Activated T-cell treated with anti-CD3 and anti-CD28 coated beads for 4 hours (primary cell): Measurements from ENCODE around the gene TSPAN18.

Experiments used
- DNase-seq: peaks from one replicate; pipeline ENCODE4 v3.0.0-alpha.2; 2020

TSPAN18 gene

DNA sequence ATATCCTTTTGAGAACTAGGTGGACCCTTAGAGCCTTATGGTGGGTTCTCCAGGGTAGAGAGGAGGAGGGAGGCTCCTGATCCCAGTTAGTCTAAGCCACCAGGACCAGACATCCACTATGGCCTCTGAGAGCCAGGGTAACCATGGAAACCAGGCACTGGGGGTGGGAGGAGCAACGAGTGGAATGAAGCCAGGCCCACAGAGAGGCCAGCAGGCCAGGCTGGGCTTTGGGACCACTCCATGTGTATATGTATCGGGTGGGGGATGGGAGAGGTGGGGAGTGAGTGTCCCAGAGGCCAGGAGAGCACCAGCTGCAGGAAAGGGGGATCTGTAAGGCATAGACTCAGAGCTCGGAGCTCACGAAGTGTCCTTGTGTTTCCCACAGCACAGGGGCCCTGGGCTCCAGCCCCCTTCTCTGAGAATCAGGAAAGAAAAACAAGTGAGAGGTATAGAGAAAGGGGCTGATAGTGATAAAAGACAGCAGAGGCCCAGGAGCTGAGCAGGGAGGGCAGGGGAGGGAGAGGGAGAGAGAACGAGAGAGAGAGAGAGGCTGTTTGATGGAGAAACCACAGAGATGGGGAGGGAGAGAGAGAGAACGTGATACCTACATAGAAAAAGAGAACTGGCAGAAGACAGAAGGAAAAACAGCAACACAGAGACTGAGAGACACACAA is 15.5 kb upstream of the TSPAN18 start:
- DNase-seq, result no peak

DNA sequence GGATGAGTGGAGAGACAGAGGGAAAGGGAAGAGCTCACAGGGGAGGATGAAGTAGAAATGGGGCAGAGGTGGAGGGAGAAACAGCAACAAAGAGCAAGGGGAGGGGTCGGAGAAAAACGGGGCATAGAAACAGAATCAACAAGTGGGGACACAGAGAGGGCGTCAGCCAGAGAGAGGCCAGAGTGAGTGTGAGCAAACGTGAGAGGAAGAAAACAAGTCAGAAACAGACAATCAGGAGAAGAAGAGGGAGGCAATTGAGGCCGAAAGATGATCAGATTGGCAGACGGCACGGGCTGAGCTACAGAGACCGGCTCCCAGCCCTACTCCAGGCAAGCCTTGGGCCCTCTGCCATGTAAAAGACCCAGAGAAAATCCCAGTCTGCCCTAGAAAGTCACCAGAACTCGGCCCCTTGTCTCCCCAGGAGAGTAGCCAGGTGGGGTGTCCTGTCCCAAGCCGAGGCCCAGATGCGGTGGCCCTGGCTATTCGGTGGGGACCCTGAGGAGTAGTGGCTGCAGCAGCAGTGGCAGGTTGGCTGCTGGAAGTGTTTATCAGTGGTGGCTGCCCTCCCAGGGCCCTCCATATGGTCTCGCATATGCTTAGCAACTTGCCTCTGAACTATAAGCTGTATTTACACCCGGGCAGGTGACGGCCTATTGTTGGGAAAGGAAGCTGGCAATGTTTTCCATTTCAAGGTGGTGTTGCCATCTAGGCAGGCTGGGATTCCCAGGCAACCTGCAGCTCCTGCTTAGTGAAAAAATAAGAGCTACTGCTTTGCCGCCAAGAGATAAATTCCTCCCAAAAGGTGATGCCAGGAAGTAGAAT is 14.8 kb upstream of the TSPAN18 start:
- no peak for DNase-seq

DNA sequence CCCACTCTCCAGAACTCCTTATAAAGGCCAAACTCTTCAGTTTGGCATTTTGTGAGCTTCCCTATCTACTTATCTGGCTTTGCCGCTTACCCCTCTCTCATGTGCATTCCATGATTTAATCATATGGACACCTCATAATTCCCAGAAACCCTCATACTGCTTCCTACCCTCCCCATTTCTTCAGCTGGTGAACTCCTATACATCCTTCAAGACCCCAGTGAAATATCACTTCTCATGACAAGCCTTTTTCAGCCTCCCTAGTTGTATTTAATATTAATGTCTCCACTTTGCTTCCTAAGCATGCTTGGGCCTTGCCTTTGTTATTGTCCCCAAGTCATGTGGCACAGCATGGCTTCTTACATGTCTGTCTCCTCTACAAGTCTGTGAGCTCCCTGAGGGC is 13.7 kb upstream of the TSPAN18 start:
- DNase-seq, result no peak

DNA sequence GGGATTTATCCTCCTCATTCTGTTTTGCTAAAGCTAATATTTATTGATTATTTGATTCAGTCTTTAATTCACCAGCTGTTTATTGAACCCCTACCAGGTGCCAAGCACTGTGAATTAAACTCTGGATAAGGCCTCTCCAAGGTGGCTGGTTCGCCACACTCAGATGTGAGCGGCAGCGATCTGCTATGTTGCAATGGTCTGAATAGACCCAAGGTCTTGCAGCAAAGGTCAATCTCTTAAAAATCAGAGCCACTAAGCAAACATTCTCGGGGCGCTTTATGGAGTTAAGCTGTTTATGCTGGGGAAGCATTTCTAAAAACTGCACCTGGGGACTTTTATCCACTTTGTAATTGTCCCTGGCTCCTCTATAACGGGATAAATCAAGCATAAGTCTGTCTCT is 10.5 kb upstream of the TSPAN18 start:
- DNase-seq, result no peak

DNA sequence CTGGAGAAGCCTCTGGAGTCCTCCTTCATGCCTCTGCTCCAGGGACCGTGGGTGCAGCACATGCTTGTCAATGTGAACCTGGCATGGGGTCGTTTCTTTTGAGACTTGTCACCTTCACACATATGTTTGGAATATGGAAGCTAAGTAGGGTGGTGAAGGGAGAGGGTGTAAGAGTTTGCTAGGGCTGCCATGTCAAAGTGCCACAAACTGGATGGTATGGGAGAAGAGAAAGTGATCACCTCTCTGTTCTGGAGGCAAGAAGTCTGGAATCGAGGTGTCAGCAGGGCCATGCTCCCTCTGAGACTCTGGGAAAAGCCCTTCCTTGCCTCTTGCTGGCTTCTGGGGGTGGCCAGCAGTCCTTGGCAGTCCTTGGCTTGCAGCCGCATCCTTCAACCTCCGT is 8.7 kb upstream of the TSPAN18 start:
- no peak for DNase-seq

DNA sequence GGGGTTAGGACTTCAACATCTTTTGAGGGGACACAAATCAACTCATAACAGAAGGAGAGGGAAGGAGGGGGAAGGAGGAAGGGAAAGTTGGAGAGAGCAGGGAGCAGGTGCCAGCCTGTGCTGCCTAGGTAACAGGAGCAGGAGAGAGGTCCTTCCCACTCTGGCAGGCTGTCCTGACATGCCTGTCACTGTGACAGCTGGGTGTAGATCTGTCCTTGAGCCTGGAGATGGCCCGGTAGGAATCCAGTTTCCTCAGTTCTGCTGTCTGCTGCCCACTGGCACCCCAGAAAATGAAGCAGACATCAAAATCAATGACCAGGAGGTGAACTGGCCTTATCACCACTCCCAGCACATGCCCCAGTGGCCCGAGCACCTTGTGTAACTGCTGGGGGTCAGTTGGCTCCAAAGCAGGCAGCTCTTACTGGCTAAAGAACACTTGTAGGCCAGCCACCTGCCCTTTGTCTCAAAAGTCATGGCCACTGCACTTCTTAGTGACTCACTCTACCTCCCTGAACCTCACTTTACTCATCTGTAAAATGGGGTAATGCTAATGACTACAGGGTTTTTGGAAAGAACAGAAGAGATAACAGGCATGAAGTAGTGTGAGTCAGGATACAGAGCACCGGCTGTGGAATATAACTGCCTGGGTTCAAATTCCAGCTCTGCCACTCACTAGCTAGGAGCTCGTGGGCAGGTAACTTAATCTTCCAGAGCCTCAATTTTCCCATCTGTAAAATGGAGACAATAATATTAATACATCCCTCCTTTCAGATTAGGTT is 8.0 kb upstream of the TSPAN18 start:
- no peak for DNase-seq

DNA sequence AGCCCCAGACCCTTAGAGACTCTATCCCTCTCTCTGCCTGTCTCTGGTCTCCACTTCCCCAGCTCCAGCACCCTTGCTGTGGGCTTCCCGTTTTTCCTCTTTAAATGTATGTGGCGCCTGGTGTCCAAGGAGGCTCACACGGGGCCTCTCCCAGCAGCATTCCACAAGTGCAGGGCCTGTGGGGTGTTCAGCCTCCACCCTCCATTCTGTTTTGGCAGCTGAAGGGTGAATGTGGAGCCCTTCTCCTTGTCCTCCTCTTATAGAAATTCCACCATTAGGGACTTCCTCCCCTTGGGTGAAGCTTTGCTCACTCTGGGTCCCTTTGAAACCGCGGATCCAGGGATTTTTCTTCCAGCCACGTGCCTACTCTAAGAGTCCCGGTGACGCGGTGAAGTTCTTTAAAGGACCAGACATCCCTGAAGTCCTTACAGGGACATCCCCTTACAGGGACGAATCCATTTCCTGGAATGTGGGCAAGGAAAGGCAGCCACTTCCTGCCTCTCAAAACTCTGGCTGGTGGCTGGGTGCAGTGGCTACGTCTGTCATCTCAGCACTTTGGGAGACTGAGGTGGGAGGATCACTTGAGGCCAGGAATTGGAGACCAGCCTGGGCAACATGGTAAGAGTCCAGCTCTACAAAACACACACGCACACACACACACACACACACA is 1.6 kb upstream of the TSPAN18 start:
- no peak for DNase-seq

DNA sequence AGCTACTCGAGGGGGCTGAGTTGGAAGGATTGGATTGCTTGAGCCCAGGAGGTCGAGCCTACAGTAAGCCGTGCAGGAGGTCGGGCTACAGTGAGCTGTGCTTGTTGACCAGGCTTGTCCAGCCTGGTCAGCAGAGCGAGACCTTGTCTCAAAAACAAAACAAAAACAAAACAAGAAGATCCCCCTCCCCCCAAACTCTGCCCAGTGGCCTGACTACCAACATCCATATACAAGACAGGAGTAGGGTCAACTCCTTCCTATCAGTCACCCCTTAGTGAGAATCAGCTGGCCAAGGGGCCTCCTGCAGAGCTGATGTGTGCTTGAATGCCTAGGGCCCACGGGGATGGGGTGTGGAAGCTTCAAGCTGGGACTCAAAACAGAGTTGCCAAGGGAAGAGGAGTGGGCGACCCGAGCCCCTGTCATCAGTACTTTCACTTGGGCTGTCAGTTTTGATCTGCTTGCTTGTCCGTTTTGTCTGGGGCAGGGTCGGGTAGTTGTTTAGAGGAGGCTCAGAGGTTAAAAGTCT is 942 bp upstream of the TSPAN18 start:
- DNase-seq, result peak; percentile 2

DNA sequence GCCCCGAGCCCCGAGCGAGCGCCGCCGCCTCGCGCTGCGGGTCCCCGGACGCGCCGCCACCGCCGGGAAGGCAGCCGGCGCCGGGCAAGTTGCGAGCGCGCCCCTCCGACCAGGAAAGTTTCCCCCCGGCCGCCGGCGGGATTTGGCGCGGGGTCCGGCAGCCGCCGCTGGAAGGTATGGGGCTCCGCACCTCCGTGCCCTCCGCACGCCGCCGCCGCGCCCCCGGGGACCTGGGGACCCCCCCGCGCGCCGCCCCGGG is 281 bp downstream of the TSPAN18 start:
- no peak for DNase-seq

DNA sequence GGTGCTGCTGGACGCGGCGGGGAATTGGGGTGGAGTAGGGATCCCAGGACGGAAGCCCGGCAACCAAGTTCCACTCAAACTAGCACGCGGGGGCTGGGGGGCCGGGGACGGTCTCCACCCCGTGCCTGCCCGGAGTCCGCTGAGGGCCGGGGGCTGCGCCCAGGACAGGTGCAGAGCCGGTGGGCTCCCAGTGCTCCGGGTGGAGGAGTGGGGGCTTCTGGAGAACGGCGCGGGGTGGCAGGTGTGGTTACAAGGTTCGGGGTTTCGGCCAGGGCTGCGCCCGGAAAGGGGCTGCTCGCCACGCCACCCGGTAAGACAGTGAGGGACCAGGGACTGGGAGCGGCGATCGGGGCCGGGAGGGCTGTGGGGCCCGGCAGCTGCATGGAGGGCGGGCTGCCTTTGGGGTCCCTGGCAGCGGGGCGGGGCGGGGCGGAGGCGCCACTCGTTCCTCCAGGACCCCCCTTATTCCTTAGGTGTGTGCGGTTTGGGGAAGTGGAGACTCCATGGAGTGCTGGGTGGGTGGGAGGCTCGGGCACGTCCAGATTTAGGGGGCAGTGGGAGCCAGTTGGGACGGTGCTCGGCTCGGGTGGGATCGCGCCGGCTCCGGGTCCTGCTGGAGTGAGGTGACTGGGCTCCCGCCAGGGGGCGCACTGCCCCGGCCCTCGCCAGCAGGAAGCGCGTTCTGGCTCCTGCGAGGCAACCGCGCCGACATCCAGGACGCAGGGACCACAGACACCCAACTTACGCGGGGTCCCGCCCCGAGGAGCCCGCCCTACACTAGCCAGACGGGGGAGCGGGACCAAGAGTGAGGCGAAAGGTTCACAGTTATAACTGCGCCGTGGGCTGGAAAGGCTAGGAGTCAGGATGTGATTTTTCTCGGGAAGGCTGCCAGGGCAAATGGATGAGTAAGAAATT is 868 bp downstream of the TSPAN18 start:
- peak; percentile 67 for DNase-seq

DNA sequence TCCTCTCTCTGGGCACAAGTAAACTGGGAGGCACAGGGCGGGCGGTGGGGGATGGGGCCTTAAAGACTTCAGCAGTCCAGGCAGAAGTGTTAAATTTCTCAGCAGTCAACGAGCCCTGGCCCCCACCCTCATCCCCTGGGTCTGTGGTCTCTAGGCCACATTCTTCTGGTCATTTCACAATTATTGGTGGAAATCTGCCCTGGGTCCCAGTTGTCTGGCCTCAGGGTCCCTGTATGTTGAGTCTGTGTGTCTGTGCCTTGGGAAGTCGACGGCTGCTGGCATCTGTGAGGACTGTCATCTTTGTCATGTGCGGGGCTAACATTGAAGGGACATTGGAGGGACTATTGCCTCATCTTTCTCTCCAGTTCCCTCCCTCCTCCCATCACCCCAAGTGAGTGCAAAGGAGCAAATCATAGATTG is 1.7 kb downstream of the TSPAN18 start:
- DNase-seq, result no peak

DNA sequence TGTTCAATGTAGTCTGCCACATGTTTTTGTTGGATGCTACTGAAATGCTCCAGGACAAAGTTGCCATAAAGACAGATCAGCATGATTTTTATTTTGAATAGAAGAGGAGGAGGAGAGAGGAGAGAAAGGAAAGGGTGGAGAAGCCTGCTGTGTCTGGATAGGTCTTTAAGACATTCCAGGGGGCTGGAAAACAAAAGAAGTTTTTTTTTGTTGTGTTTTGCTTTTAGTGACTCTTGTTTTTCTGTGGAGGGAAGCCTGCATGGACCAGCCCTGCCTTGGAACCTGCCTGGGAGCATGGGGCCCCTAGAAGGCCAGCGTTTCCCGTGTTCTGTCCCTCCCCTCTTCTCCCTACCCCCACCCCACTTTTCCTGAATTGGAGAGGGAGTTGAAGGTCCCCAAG is 2.3 kb downstream of the TSPAN18 start:
- DNase-seq, result no peak

DNA sequence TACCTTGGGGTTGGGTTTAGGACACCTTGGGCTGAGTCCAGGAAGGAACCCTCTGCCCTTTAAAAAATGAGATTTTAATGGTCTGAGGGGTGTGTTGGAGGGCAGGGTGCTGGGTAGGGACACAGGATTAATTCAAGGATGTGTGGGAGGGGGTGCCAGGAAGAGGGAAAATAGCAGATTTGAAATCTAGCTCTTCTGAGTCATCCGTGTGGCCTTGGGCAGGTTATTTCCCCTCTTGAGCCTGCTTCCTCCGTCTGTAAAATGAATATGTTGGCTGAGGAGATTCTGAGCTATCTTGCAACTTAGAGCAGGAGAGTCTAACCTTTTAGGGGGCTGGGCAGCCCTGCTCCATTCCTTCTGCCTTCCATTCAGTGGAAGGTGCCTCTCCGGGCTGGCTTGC is 3.0 kb downstream of the TSPAN18 start:
- DNase-seq, result no peak

DNA sequence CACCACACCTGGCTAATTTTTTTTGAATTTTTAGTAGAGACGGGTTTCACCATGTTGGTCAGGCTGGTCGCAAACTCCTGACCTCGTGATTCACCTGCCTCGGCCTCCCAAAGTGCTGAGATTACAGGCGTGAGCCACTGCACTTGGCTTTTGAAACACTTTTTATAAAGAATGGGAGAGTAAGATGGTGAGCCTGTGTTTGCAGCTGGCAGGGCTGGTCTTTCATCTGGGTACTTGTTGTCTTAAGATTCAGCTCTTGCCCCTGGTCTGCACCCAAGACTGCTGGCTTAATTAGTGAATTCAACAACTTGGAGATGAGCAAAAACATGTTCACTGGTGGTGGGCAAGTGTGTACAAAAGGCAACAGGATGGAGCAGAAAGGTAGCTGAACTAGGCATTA is 4.0 kb downstream of the TSPAN18 start:
- DNase-seq, result no peak

DNA sequence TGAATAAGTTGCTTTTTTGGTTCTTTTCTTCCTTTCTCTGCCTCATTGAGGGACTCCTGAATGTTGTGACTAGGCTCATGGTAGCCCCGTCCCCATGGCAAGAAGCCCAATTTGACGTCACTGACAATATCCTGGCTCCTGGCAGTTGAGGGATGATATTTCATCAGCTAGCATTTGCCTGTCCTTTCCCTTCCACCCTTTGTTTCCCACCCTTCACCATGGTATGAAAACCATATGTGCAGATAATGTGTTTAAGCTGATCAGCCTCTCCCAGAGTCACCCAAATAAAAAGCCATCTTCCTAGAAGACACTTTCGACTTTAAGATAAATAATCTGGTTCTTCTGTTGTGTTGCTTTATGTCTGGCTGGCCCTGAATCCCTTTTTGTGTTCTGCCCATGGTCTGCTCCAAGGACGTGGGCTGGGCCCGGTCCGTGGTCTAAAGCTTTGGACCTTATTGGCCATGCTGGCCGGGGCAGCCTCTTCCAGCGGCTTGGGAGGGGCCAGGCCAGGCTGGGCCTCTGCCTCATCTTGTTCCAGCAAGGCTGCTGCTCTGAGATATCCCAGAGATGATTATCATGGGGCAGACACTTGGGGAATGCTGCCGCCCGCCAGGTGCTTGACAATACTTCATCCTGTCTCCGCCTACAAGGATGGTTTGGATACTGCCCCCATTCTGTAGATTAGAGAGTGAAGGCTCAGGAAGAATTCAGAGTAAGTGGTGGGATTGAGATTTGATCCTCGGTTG is 5.1 kb downstream of the TSPAN18 start:
- DNase-seq, result no peak

DNA sequence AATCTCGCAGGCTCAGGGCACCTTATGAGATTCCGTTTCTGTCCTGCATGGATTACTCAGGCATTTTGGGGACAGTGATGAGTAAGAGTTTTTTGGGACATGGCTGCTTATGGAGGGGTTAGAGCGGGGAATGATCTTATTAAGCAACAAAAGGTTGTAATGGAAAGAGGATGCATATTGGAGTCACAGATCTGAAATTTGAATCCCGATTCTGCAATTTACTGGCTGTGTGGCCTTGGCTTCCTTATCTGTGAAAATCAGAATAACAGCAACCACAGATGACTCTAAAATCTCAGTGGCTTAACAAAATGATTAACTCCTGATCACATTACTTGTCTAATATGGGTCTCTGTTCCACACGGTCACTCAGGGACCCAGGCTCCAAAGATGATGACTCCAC is 5.8 kb downstream of the TSPAN18 start:
- no peak for DNase-seq

DNA sequence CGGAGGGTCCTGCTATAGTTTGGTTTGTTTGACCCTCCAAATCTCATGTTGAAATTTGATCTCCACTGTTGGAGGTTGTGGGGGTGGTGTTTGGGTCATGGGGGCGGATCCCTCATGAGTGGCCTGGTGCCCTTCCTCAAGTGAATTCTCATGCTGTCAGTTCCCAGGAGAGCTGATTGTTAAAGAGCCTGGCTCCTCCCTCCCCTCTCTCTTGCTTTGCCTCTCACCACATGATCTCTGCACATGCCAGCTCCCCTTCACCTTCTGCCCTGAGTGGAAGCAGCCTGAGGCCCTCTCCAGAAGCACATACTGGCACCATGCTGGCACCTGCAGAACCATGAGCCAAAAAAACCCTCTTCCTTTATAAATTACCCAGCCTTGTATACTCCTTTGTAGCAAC is 7.1 kb downstream of the TSPAN18 start:
- DNase-seq, result no peak

DNA sequence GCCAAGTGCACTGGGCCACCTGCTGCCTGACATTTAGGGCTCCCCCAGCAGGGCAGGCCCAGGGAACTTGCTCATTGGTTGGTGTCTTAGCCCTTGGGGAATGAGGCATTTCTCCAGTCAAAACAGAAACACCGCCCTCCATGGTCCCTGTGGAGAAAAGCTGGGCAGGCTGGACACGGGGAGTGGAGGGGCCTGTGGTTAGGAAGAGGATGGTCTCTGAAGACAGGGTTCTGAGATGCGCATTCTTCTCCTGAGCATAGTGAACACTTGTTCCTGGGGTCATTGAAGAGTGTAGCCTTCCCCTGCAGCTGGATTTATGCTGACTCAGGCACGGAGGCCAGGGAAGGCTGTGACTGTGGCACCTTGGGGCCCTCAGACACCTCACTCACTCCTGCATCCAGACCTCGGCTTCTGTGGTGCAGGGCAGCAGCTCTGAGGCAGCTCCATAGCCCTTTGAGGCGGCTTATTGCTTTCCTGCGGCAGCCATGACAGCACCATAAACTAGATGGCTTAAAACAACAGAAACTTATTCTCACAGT is 8.2 kb downstream of the TSPAN18 start:
- no peak for DNase-seq

DNA sequence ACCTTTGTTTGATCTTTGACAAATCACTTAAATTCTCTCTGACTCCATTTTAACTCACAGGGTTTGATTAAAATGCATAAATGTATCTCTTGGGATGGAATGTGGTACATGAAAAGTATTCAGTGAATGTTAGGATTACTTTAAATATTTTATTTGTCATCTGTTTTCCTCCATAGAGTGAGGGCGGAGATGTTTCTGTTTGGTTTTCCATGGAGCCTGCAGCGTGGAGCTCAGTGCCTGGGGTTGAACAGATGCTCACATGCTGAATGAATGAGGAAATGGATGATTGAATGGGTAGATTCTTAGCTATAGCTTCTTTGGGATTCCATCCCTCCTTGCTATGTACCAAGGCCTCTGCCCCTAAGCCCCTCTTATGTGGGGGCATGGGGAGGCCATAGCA is 10.0 kb downstream of the TSPAN18 start:
- DNase-seq, result no peak

DNA sequence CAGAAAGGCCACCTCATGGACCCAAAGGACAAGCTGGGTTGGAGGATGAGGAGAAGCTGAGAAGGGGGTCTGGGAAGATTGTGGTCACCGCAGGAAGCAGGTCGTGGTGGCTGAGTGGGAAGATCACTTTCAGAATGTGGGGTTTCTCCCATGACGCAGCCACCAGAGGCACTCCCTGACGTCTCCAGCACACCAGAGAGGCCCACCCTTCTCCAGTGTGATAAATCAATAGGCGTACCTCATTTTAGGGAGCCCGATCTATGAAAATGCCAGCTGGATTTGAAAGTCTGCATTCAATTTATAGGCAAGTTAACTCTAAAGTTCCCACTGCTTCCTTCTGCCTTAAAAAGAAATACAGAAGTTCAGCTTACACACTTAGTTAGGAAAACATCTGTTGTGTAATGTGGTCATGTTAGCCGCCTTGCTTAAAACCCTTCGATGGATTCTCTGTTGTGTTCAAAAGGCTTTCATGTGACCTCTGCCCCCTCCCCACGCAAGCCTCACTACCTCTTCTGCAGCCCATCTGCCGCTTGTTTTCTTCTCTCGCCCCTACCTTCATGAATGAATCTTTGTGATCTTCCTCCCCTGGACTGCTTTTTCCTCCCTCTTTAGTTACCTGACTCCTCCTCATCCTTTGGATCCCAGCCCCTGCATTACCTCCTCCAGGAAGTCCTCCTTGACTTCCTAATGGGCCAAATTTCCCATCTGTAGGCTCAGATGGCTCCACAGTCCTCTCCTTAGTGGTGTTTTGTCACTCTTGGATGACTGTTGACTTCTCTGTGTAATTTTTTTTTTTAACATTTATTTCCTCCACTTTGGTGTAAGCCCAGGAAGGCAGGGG is 10.7 kb downstream of the TSPAN18 start:
- no peak for DNase-seq
